GM12874 (cell line): ENCODE results near the gene LIMD2.

ENCODE experiments used
- CTCF ChIP-seq: IDR thresholded peaks from 2 replicates; pipeline ENCODE4 v1.5.1; 2011; ENCODE audit warnings: low read depth, mild to moderate bottlenecking, control low read depth, low read length, moderate library complexity; ENCODE audit not compliant: insufficient read depth

Gene LIMD2

GRCh38 chr17:63699638-63700527 is at the start of gene LIMD2:
Gene LIMD2 (minus strand): TSS chr17:63700125. CDS start chr17:63699298, 827 bp downstream.
- no peak for TF ChIP-seq CTCF

- no peak for TF ChIP-seq CTCF
Measured at GRCh38 chr17:63741408-63742173, 41.7 kb upstream of the LIMD2 start, which contains the start of gene STRADA. Gene STRADA (minus strand): TSS chr17:63741799. CDS start chr17:63728369, 13,430 bp downstream.

GRCh38 chr17:63741143-63741407 is 41.1 kb upstream of the LIMD2 start:
- TF ChIP-seq CTCF: no peak

GRCh38 chr17:63740464-63741142 is 40.7 kb upstream of the LIMD2 start:
- TF ChIP-seq CTCF: no peak

- TF ChIP-seq CTCF: no peak
Measured at GRCh38 chr17:63735691-63736090, 35.8 kb upstream of the LIMD2 start.

- no peak for TF ChIP-seq CTCF
Measured at GRCh38 chr17:63722403-63722802, 22.5 kb upstream of the LIMD2 start.

- no peak for TF ChIP-seq CTCF
Measured at GRCh38 chr17:63718988-63719387, 19.1 kb upstream of the LIMD2 start.
